Sigmoid colon (tissue), 7 donors: Measurements from ENCODE around the gene IFNAR2. TPM values are rescaled to one million over a fixed set of nuclear protein-coding genes. Genes with fewer than 3 reads are reported as not detected.
"Not testable (repeated sequence)": the region's sequence is repeated elsewhere in the genome, so short reads cannot be mapped to it uniquely, and the experiment has no call there.

Experiments
- DNase-seq: peaks from one replicate; pipeline ENCODE4 v3.0.0-alpha.2; 2019
- H3K27ac ChIP-seq, 4 donors: fragments of 200-600 bp; sonication (generic); one replicate each; pipeline ENCODE4 v1.5.1; 2016 to 2019; ENCODE audit warnings: mild to moderate bottlenecking in 1 of 4
- H3K27me3 ChIP-seq, 3 donors: fragments of 200-600 bp; sonication (generic); one replicate each; pipeline ENCODE4 v1.5.1; 2019; ENCODE audit warnings: mild to moderate bottlenecking in 1 of 3
- H3K36me3 ChIP-seq, 4 donors: fragments of 200-600 bp; sonication (generic); one replicate each; pipeline ENCODE4 v1.5.1; 2016 to 2019
- H3K4me1 ChIP-seq, 4 donors: fragments of 200-600 bp; sonication (generic); one replicate each; pipeline ENCODE4 v1.5.1; 2017 to 2019
- H3K4me3 ChIP-seq, 4 donors: fragments of 200-600 bp; sonication (generic); one replicate each; pipeline ENCODE4 v1.5.1; 2017 to 2019; ENCODE audit warnings: mild to moderate bottlenecking in 2 of 4, moderate library complexity in 1 of 4
- H3K9me3 ChIP-seq, 4 donors: fragments of 200-600 bp in 3 of 4; sonication (generic) in 3 of 4; one replicate each; pipeline versions ENCODE4 v1.5.1 to v1.6.1; 2013 to 2019
- CTCF ChIP-seq, 4 experiments: fragments of 450-650 bp in 3 of 4; fragments of 200-600 bp in 1 of 4; IDR thresholded peaks; one replicate each; pipeline ENCODE4 v1.5.1; 2016 to 2019; ENCODE audit warnings: antibody characterized with exemption in 4 of 4, mild to moderate bottlenecking in 3 of 4, moderate library complexity in 2 of 4
- EP300 ChIP-seq, 4 donors: sonication (generic); formaldehyde crosslinking; IDR thresholded peaks; one replicate each; pipeline ENCODE4 v1.6.1; 2017; ENCODE audit warnings: antibody characterized with exemption in 4 of 4
- POLR2A ChIP-seq, 2 donors: fragments of 450-650 bp; IDR thresholded peaks; one replicate each; pipeline ENCODE4 v1.6.1; 2016; ENCODE audit warnings: antibody characterized with exemption in 2 of 2, mild to moderate bottlenecking in 2 of 2, moderate library complexity in 2 of 2
- POLR2AphosphoS5 ChIP-seq, 4 donors: sonication (generic); formaldehyde crosslinking; IDR thresholded peaks; one replicate each; pipeline ENCODE4 v1.6.1; 2017; ENCODE audit warnings: antibody characterized with exemption in 4 of 4
- WGBS, 2 donors: extraction: QIAGEN DNeasy Blood & Tissue Kit; methylation state at CpG; one replicate each; pipeline ENCODE4 v1.1.7; 2013; 5-methylcytosine and 5-hydroxymethylcytosine counted together
- intact Hi-C: fragments of 100-400 bp; cut with DNase I; formaldehyde crosslinking; loops from one replicate; pipeline ENCODE4 v1.15.1; 2023
- polyA plus RNA-seq, 3 donors: library from polyadenylated mRNA; stranded (reverse); fragments of 200-250 nt; gene quantifications; one replicate each; pipeline ENCODE4 v1.2.3, GENCODE V29; 2013
- total RNA-seq, 4 donors: library from RNA; depleted of rRNA; stranded (reverse); fragments of >200 nt; gene quantifications; one replicate each; pipeline ENCODE4 v1.1.0, GENCODE V29; 2016
- donor health status: healthy with polysubstance abuse.
- donor health status: Bipolar disorder and iron deficiency.
- donor health status: healthy.

Gene IFNAR2
- total and polyA plus RNA-seq, 7 donors: 6.6 to 19.0 (median 11.1) TPM

DNA sequence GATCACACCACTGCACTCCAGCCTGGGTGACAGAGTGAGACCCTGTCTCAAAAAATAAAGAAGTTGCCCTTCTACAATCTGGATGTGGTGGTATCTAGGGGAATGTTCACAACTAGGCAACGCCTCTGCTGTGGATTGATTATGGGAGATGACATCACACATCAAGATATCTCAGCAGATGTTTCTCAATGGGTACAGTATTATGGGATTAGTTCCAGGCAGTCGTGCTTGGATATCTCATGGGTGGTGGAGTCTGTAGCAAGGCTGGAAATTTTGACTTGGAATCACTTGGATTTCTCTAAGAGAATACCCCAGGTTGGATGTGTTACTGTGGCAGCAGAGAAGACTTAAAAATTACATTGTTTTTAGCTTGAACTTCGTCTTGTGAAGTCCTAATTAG, 7.7 kb downstream of the IFNAR2 start:
- no peaks in the 10 kb centered on the region for H3K9me3 ChIP-seq
- H3K27ac ChIP-seq: no peak overlapping the region
- peaks cover 0 to 9% (median 0%) of the 10 kb centered on the region in 4 donors for H3K4me1 ChIP-seq
- H3K4me3 ChIP-seq: no peak overlapping the region
- no peaks in the 10 kb centered on the region for H3K36me3 ChIP-seq
- DNase-seq: no peak
- TF ChIP-seq POLR2AphosphoS5 (IDR thresholded peaks at IDR 0.05) (no peak), CTCF (IDR thresholded peaks at IDR 0.05) (no peak), EP300 (IDR thresholded peaks at IDR 0.05) (no peak), POLR2A (IDR thresholded peaks at IDR 0.05) (no peak)
- no peaks in the 10 kb centered on the region for H3K27me3 ChIP-seq
- 77 to 85% methylated on average over 3 of the region's 3 CpGs for WGBS, 2 donors
- intact Hi-C loops: no loop called here

DNA sequence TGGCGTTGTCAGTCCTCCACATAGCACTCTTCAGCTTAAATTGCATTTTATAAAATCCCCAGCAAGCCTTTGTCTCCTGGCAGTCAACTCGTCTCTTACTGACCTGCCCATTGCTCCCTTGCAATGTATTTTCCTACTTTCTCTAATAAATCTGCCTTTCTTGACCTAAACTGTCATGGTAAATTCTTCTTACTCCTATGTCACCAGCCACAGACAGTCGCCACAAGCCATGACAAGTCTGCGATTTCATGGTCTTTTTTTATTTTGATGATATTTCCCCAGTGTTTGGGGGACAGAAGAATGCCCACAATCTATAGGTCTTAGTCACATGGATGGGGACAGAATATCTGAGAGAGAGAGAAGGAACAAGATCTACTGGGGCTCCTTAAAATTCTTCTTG, 8.4 kb downstream of the IFNAR2 start:
- H3K4me1 ChIP-seq: peaks cover 0 to 9% (median 0%) of the 10 kb centered on the region in 4 donors
- WGBS, 2 donors: 78 to 88% methylated on average over 4 of the region's 4 CpGs
- H3K27me3 ChIP-seq: no peaks in the 10 kb centered on the region
- no peak for DNase-seq
- no peaks in the 10 kb centered on the region for H3K36me3 ChIP-seq
- no peak for TF ChIP-seq POLR2AphosphoS5 (IDR thresholded peaks at IDR 0.05)
- TF ChIP-seq EP300 (IDR thresholded peaks at IDR 0.05): no peak
- no peak for TF ChIP-seq CTCF (IDR thresholded peaks at IDR 0.05)
- no peak for TF ChIP-seq POLR2A (IDR thresholded peaks at IDR 0.05)
- no peak overlapping the region for H3K4me3 ChIP-seq
- no peak overlapping the region for H3K27ac ChIP-seq
- intact Hi-C loops: no loop called here
- H3K9me3 ChIP-seq: no peaks in the 10 kb centered on the region

- no peaks in the 10 kb centered on the region for H3K36me3 ChIP-seq
- 60 to 89% methylated on average over 7 of the region's 7 CpGs for WGBS, 2 donors
- TF ChIP-seq CTCF (IDR thresholded peaks at IDR 0.05) (no peak), EP300 (IDR thresholded peaks at IDR 0.05) (no peak), POLR2A (IDR thresholded peaks at IDR 0.05) (no peak), POLR2AphosphoS5 (IDR thresholded peaks at IDR 0.05) (no peak)
- H3K27ac ChIP-seq: no peak overlapping the region
- no peak overlapping the region for H3K4me3 ChIP-seq
- DNase-seq: no peak
- no peaks in the 10 kb centered on the region for H3K27me3 ChIP-seq
- no peaks in the 10 kb centered on the region for H3K9me3 ChIP-seq
- H3K4me1 ChIP-seq: peaks cover 0 to 9% (median 0%) of the 10 kb centered on the region in 4 donors
- intact Hi-C loops: no loop called here
These were observed 9.0 kb downstream of the IFNAR2 start for GRCh38 chr21:33238565-33239255.

DNA sequence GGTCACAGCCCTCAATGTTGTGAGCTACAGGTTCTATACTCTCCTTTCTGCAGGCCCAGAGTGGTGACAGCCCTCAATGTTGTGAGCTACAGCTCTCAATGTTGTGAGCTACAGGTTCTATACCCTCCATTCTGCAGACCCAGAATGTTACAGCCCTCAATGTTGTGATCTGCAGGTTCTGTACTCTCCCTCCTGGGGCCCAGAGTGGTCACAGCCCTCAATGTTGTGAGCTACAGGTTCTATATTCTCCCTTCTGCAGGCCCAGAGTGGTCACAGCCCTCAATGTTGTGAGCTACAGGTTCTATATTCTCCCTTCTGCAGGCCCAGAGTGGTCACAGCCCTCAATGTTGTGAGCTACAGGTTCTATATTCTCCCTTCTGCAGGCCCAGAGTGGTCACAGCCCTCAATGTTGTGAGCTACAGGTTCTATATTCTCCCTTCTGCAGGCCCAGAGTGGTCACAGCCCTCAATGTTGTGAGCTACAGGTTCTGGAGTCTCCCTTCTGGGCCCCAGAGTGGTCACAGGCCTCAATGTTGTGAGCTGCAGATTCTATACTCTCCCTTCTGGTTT, 9.9 kb downstream of the IFNAR2 start:
- H3K4me3 ChIP-seq, H3K27me3 ChIP-seq, H3K27ac ChIP-seq, DNase-seq, intact Hi-C loops, H3K4me1 ChIP-seq, H3K9me3 ChIP-seq, H3K36me3 ChIP-seq: not testable (repeated sequence)

GRCh38 chr21:33240404-33240803, 10.7 kb downstream of the IFNAR2 start:
- WGBS, 2 donors: 89 to 94% methylated on average over 2 of the region's 2 CpGs
- H3K27me3 ChIP-seq: no peaks in the 10 kb centered on the region
- DNase-seq: no peak
- peaks cover 0 to 9% (median 0%) of the 10 kb centered on the region in 4 donors for H3K4me1 ChIP-seq
- TF ChIP-seq CTCF (IDR thresholded peaks at IDR 0.05) (no peak), POLR2A (IDR thresholded peaks at IDR 0.05) (no peak), POLR2AphosphoS5 (IDR thresholded peaks at IDR 0.05) (no peak), EP300 (IDR thresholded peaks at IDR 0.05) (no peak)
- no peak overlapping the region for H3K4me3 ChIP-seq
- intact Hi-C loops: no loop called here
- peaks cover 0 to 15% (median 2%) of the 10 kb centered on the region in 4 donors for H3K36me3 ChIP-seq
- H3K27ac ChIP-seq: no peak overlapping the region
- no peaks in the 10 kb centered on the region for H3K9me3 ChIP-seq
